Endothelial cell of umbilical vein (primary cell): ENCODE data around the gene TRMT6. TPM values are rescaled to one million over a fixed set of nuclear protein-coding genes. Genes with fewer than 3 reads are reported as not detected.

ENCODE experiments used
- BruUV-seq: library from RNA; stranded (reverse); fragments of 400-500 nt; replicated peaks from 2 replicates; lab custom pipeline; 2021; lab: Mats Ljungman, UMichigan
- CTCF ChIA-PET: fragments of 300-600, 350-600 bp; sonication (Branson Sonifier 250); formaldehyde crosslinking; loops from one replicate; lab custom pipeline; 2021; ENCODE audit warnings: antibody characterized with exemption, inconsistent platforms; lab: Charles Lee
- POLR2A ChIA-PET: fragments of 300-600, 350-600 bp; sonication (Branson Sonifier 250); formaldehyde crosslinking; loops from one replicate; lab custom pipeline; 2021; ENCODE audit warnings: antibody characterized with exemption, inconsistent platforms; lab: Charles Lee
- DNase-seq: peaks from one replicate; pipeline ENCODE4 v3.0.0-alpha.2; 2011; ENCODE audit warnings: low read depth, low spot score
- FAIRE-seq: peaks from 2 replicates; lab custom pipeline; 2011; peaks lifted over from hg19 to GRCh38; lab: Jason Lieb, UNC
- H2AFZ ChIP-seq: 2 replicates; pipeline ENCODE4 v1.6.0; 2012; ENCODE audit warnings: low read depth, low read length, control low read depth, inconsistent platforms
- H3K27ac ChIP-seq: 2 replicates; pipeline ENCODE4 v1.5.1; 2011; ENCODE audit warnings: low read depth, mild to moderate bottlenecking, control low read depth, low read length, moderate library complexity; ENCODE audit not compliant: insufficient read depth
- H3K27me3 ChIP-seq, 2 experiments: 2 replicates each; pipeline versions ENCODE4 v1.6.0 to v1.6.1; 2011; ENCODE audit warnings: low read length in 2 of 2, mixed read lengths in 1 of 2; ENCODE audit not compliant: control insufficient read depth in 2 of 2, insufficient read depth in 2 of 2
- H3K36me3 ChIP-seq, 2 experiments: 2 replicates in 1 of 2; 3 replicates in 1 of 2; pipeline ENCODE4 v1.5.1; 2011; ENCODE audit warnings: low read length in 2 of 2, mild to moderate bottlenecking in 1 of 2, moderate library complexity in 1 of 2; ENCODE audit not compliant: control insufficient read depth in 2 of 2, insufficient read depth in 2 of 2; ENCODE audit errors: extremely low read depth in 1 of 2
- H3K4me1 ChIP-seq: 3 replicates; pipeline ENCODE4 v1.5.1; 2011; ENCODE audit warnings: mild to moderate bottlenecking, low read length; ENCODE audit not compliant: control insufficient read depth, insufficient read depth; ENCODE audit errors: extremely low read depth
- H3K4me2 ChIP-seq: 2 replicates; pipeline ENCODE4 v1.6.1; 2011; ENCODE audit warnings: low read length, control low read depth, mixed read lengths; ENCODE audit not compliant: insufficient read depth
- H3K4me3 ChIP-seq, 3 experiments: fragments of 200-600 bp in 1 of 3; sonication (generic), shearing (Covaris generic) in 1 of 3; replicated peaks in 1 of 3; 2 replicates each; pipeline ENCODE4 v1.5.1; 2011 to 2016; ENCODE audit warnings: control low read depth in 3 of 3, low read length in 3 of 3, mild to moderate bottlenecking in 2 of 3, inconsistent platforms in 1 of 3, low read depth in 1 of 3, moderate library complexity in 1 of 3; ENCODE audit not compliant: insufficient read depth in 1 of 3
- H3K79me2 ChIP-seq: 2 replicates; pipeline ENCODE4 v1.6.0; 2012; ENCODE audit warnings: low read length, inconsistent platforms; ENCODE audit not compliant: control insufficient read depth, insufficient read depth
- H3K9ac ChIP-seq: replicated peaks from 2 replicates; pipeline ENCODE3; 2011; ENCODE audit warnings: low read length, control low read depth; ENCODE audit not compliant: insufficient read depth; ENCODE audit errors: extremely low read depth
- H3K9me1 ChIP-seq: replicated peaks from 3 replicates; pipeline ENCODE4 v1.6.0; 2011; ENCODE audit warnings: mild to moderate bottlenecking, low read length; ENCODE audit not compliant: control insufficient read depth, insufficient read depth; ENCODE audit errors: extremely low read depth
- H3K9me3 ChIP-seq: replicated peaks from 2 replicates; pipeline ENCODE4 v1.5.1; 2012; ENCODE audit warnings: low read length, inconsistent platforms; ENCODE audit not compliant: control insufficient read depth, insufficient read depth
- H4K20me1 ChIP-seq: replicated peaks from 2 replicates; pipeline ENCODE3; 2011; ENCODE audit warnings: mild to moderate bottlenecking, low read length; ENCODE audit not compliant: control insufficient read depth, insufficient read depth; ENCODE audit errors: extremely low read depth
- EZH2 ChIP-seq: IDR thresholded peaks from 2 replicates; pipeline ENCODE4 v1.6.1; 2012; ENCODE audit warnings: borderline replicate concordance, low read depth, mild to moderate bottlenecking, moderate library complexity, low read length, inconsistent platforms; ENCODE audit not compliant: severe bottlenecking
- FOS ChIP-seq: IDR thresholded peaks from 2 replicates; pipeline ENCODE4 v1.6.1; 2011; ENCODE audit warnings: mild to moderate bottlenecking, low read length, moderate library complexity, borderline replicate concordance; ENCODE audit not compliant: insufficient read depth
- GATA2 ChIP-seq: IDR thresholded peaks from 2 replicates; pipeline ENCODE4 v1.7.0; 2011; ENCODE audit warnings: low read depth, mild to moderate bottlenecking, moderate library complexity, mixed read lengths, low read length; ENCODE audit not compliant: insufficient read length, insufficient read depth
- JUN ChIP-seq: IDR thresholded peaks from 2 replicates; pipeline ENCODE4 v1.6.1; 2011; ENCODE audit warnings: borderline replicate concordance, low read depth; ENCODE audit not compliant: insufficient read length, insufficient read depth
- MYC ChIP-seq: IDR thresholded peaks from one replicate; pipeline ENCODE4 v1.6.1; 2011; ENCODE audit warnings: mild to moderate bottlenecking, low read depth, low read length
- POLR2A ChIP-seq: IDR thresholded peaks from 2 replicates; pipeline ENCODE4 v1.6.1; 2012; ENCODE audit warnings: low read depth, mild to moderate bottlenecking, control low read depth, low read length
- POLR2AphosphoS5 ChIP-seq: IDR thresholded peaks from 2 replicates; pipeline ENCODE4 v1.6.1; 2012; ENCODE audit warnings: low read depth, mild to moderate bottlenecking, control low read depth, low read length, moderate library complexity; ENCODE audit not compliant: insufficient read depth
- dilution Hi-C: fragments of 300-500 bp; cut with MboI; formaldehyde crosslinking; loops from one replicate; pipeline ENCODE4 v1.15.0; 2019; ENCODE audit warnings: low sequenced_read_pairs; ENCODE audit not compliant: extremely low pct_ligation_motif_present
- intact Hi-C: fragments of 100-400 bp; cut with micrococcal nuclease; formaldehyde crosslinking; loops from one replicate; pipeline ENCODE4 v1.10.0; 2022
- polyA plus RNA-seq, 4 experiments: library from polyadenylated mRNA; depleted of rRNA in 3 of 4; stranded (reverse) in 3 of 4; unstranded in 1 of 4; fragments of >200 nt; gene quantifications; 2 replicates each; pipeline versions ENCODE4 v1.2.1 to v1.2.3, GENCODE V29; 2011 to 2012; ENCODE audit warnings: missing spikeins in 1 of 4
- total RNA-seq: library from RNA; stranded (reverse); gene quantifications from 2 replicates; pipeline ENCODE4 v1.2.3, GENCODE V29; 2021
- TF ChIP-seq, protein P1 (sequence below): IDR thresholded peaks from 2 replicates; pipeline ENCODE4 v1.6.1; 2011; ENCODE audit not compliant: insufficient read depth, insufficient read length
- TF ChIP-seq, protein P2 (sequence below), 2 donors: IDR thresholded peaks; 1 replicate in 1 of 2; 2 replicates in 1 of 2; pipeline ENCODE4 v1.5.1; 2011; ENCODE audit warnings: low read length in 2 of 2, mild to moderate bottlenecking in 2 of 2, moderate library complexity in 2 of 2, control low read depth in 1 of 2, inconsistent platforms in 1 of 2, low read depth in 1 of 2; ENCODE audit not compliant: insufficient read depth in 1 of 2; ENCODE audit errors: extremely low read depth in 1 of 2

The TRMT6 gene
- total and polyA plus RNA-seq, 2 donors (not counting 3 experiments of a cell fraction or from before 2014, with no cell fraction given): 4.1 to 12.0 TPM

DNA sequence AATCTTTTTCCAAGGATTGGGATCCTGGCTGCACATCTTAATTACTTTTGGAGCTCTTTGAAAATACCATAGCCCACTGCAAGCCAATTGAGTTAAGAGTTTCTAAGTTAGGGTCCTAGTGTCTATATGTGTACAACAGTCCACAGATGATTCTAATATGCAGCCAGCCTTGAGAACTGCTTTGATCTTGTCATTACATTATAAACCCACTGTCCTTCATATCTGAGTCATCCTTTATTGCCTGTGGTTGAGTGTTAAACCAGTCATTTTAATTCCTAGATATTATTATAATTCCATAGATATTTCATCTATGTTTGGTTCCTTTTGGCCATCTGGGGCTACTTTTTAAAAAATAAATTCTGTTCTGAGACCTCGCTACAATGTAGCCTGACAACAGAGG lies 24.2 kb upstream of the TRMT6 start:
- no peak overlapping the region for H3K4me3 ChIP-seq
- intact Hi-C loops (no loop called here), dilution Hi-C loops (no loop called here)
- H3K27ac ChIP-seq: no peak overlapping the region
- H3K79me2 ChIP-seq: no peaks in the 10 kb centered on the region
- H4K20me1 ChIP-seq: no peaks in the 10 kb centered on the region
- no peaks in the 10 kb centered on the region for H3K4me1 ChIP-seq
- no peaks in the 10 kb centered on the region for H3K9me1 ChIP-seq
- FAIRE-seq (no peak), DNase-seq (no peak)
- H2AFZ ChIP-seq: no peak overlapping the region
- no peak overlapping the region for H3K9ac ChIP-seq
- H3K36me3 ChIP-seq: peaks cover 0 to 4% of the 10 kb centered on the region in 2 experiments
- no peaks in the 10 kb centered on the region for H3K27me3 ChIP-seq
- H3K9me3 ChIP-seq: no peaks in the 10 kb centered on the region
- no TSS peak for BruUV-seq
- H3K4me2 ChIP-seq: no peak overlapping the region
- ChIA-PET POLR2A (no interaction called here), CTCF (interaction anchor here (0.5 kb wide), 1 partner anchor 405 kb away, joined by 3 read pairs; no protein-coding TSS in a partner anchor)
- TF ChIP-seq, protein P1, sequence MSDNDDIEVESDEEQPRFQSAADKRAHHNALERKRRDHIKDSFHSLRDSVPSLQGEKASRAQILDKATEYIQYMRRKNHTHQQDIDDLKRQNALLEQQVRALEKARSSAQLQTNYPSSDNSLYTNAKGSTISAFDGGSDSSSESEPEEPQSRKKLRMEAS: no peak
- TF ChIP-seq POLR2AphosphoS5 (no peak), GATA2 (no peak), POLR2A (no peak), MYC (no peak), FOS (no peak), JUN (no peak), EZH2 (no peak)
- TF ChIP-seq, protein P2, sequence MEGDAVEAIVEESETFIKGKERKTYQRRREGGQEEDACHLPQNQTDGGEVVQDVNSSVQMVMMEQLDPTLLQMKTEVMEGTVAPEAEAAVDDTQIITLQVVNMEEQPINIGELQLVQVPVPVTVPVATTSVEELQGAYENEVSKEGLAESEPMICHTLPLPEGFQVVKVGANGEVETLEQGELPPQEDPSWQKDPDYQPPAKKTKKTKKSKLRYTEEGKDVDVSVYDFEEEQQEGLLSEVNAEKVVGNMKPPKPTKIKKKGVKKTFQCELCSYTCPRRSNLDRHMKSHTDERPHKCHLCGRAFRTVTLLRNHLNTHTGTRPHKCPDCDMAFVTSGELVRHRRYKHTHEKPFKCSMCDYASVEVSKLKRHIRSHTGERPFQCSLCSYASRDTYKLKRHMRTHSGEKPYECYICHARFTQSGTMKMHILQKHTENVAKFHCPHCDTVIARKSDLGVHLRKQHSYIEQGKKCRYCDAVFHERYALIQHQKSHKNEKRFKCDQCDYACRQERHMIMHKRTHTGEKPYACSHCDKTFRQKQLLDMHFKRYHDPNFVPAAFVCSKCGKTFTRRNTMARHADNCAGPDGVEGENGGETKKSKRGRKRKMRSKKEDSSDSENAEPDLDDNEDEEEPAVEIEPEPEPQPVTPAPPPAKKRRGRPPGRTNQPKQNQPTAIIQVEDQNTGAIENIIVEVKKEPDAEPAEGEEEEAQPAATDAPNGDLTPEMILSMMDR (IDR thresholded peaks at IDR 0.05; ENCODE audit: extremely low read depth in 1 of 2, insufficient read depth in 1 of 2, low read depth in 1 of 2, low read length in 2 of 2): no peak
